Fibroblast of villous mesenchyme (primary cell): ENCODE measurements around the gene NOL9. TPM values are rescaled to one million over a fixed set of nuclear protein-coding genes. Genes with fewer than 3 reads are reported as not detected.
"Not testable (repeated sequence)": the region's sequence is repeated elsewhere in the genome, so short reads cannot be mapped to it uniquely, and the experiment has no call there.

Source experiments
- DNase-seq: peaks from one replicate; pipeline ENCODE4 v3.0.0-alpha.2; 2010; ENCODE audit warnings: low read depth
- H3K4me3 ChIP-seq: 2 replicates; pipeline ENCODE4 v1.5.1; 2011; ENCODE audit warnings: low read depth, mild to moderate bottlenecking, low read length
- CTCF ChIP-seq: IDR thresholded peaks from 2 replicates; pipeline ENCODE4 v1.5.1; 2012; ENCODE audit warnings: low read depth, mild to moderate bottlenecking, low read length; ENCODE audit not compliant: insufficient read depth
- total RNA-seq: library from RNA; depleted of rRNA; stranded (reverse); fragments of >200 nt; gene quantifications from 2 replicates; pipeline ENCODE4 v1.2.3, GENCODE V29; 2012

NOL9 gene
- total RNA-seq, 1 donor, result 39.3 TPM

DNA sequence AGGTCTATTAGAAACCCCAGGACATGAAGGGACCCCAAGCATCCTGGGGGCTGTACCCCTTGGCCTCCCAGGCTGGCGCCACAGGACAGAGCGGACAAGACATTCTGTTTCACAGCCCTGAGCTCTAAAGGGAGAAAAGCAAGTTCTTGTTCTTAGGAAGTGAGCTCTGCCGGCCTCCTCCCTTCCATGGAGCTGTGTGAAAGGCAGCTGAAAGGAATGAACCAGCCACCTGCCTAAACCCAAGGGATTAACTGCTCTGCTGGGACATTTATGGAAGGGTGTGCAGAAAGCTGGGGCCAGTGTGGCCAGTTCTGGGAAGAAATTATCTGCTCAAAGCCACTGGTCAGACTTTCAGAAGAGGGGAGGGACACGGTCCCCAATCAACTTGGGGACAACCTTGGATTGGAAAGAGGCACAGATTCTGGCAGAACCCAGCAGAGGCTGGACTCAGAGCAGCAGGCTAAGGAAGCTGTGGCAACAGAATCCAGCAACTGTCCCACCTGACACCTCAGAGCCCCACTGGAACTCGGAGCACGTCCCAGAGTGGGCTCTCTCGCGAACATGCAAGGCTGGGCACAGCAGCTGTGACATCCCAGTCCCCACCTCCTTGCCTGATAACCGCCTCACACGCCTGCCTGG, 46.2 kb upstream of the NOL9 start:
- peak overlapping the region; percentile 93 for H3K4me3 ChIP-seq
- TF ChIP-seq CTCF, result no peak
- DNase-seq, result peak; percentile 68

DNA sequence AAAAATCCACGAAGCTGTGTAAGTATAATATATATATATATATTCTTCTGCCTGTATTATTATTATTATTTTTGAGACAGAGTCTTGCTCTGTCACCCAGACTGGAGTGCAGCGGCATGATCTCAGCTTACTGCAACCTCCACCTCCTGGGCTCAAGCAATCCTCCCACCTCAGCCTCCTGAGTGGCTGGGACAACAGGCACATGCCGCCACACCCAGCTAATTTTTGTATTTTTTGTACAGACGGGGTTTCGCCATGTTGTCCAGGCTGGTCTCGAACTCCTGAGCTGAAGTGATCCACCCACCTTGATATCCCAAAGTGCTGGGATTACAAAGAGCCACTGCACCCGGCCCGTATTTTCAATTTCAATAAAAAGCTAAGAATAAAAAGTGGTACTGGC, 45.7 kb upstream of the NOL9 start:
- peak overlapping the region; percentile 93 for H3K4me3 ChIP-seq
- DNase-seq, result not testable (repeated sequence)

- no peak for DNase-seq
Observed at GRCh38 chr1:6599141-6599975, 45.0 kb upstream of the NOL9 start.

DNA sequence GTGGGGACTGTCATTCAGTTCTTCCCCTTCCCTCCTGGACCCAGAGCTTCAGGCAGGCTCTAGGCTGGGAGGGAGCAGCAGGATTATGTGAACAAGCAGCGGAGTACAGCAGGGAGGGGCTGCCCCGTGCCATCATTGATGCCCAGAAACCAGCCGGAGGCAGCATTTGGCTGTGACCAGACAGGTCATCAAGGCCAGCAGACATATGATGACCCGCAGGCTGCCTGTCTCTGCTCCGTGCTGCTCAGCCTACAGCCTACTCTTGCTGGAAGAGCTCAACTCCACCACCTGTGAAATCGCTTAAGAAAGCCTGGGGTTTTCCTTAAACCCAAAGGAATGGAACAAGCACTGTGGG, 43.4 kb upstream of the NOL9 start:
- no peak for DNase-seq

More at GRCh38 chr1:6599141-6599975, 45.0 kb upstream of the NOL9 start:
- TF ChIP-seq CTCF, result no peak
- H3K4me3 ChIP-seq, result peak overlapping the region; percentile 93

GRCh38 chr1:6596886-6597776, 42.8 kb upstream of the NOL9 start:
- no peak for DNase-seq
- TF ChIP-seq CTCF, result no peak
- no peak overlapping the region for H3K4me3 ChIP-seq

More for the DNA sequence above, 43.4 kb upstream of the NOL9 start:
- TF ChIP-seq CTCF, result no peak
- no peak overlapping the region for H3K4me3 ChIP-seq

DNA sequence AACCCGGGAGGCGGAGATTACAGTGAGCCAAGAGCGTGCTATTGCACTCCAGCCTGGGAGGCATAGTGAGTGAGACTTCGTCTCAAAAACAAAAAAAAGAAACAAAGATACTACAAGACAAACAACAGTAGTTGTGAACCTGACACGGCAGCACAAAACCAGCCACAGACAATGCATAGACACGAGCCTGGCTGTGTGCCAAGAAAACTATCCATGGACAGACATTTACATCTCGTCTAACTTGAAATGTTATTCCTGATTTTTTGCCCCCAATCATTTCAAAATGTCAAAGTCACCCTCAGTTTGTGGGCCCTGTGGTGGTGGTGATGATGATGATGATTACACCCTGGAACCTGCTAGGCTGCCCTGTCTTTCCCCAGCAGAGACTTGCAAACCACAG, 42.0 kb upstream of the NOL9 start:
- H3K4me3 ChIP-seq, result no peak overlapping the region
- no peak for TF ChIP-seq CTCF
- no peak for DNase-seq
